ENCODE measurements around the gene C1QBP. TPM values are rescaled to one million over a fixed set of nuclear protein-coding genes. Genes with fewer than 3 reads are reported as not detected.

The C1QBP gene
- total RNA-seq, 2 donors from 2014 or later = 37.0 to 71.7 TPM

GRCh38 chr17:5481451-5481850 lies 42.5 kb upstream of the C1QBP start:
- H3K27me3 ChIP-seq (replicated peaks; ENCODE audit: insufficient read depth) = no peaks in the 10 kb centered on the region
- H3K27ac ChIP-seq = no peak overlapping the region
- ATAC-seq (ENCODE audit: insufficient number of reproducible peaks, low FRiP score, low read depth) (no peak), DNase-seq (ENCODE audit: low spot score) (no peak)
- H3K9me3 ChIP-seq = no peaks in the 10 kb centered on the region
- peaks cover 8 to 10% of the 10 kb centered on the region in 2 donors for H3K4me1 ChIP-seq (ENCODE audit: control insufficient read depth in 1 of 2, low read depth in 2 of 2)
- TF ChIP-seq CTCF (IDR thresholded peaks at IDR 0.05) = no peak
- H3K4me3 ChIP-seq = no peak overlapping the region
- peaks cover 65% of the 10 kb centered on the region for H3K36me3 ChIP-seq

GRCh38 chr17:5480962-5481361 lies 42.0 kb upstream of the C1QBP start:
- H3K36me3 ChIP-seq = peaks cover 65% of the 10 kb centered on the region
- H3K27ac ChIP-seq = no peak overlapping the region
- ATAC-seq (ENCODE audit: insufficient number of reproducible peaks, low FRiP score, low read depth) (no peak), DNase-seq (ENCODE audit: low spot score) (no peak)
- no peaks in the 10 kb centered on the region for H3K27me3 ChIP-seq (replicated peaks; ENCODE audit: insufficient read depth)
- peaks cover 8 to 10% of the 10 kb centered on the region in 2 donors for H3K4me1 ChIP-seq (ENCODE audit: control insufficient read depth in 1 of 2, low read depth in 2 of 2)
- no peak for TF ChIP-seq CTCF (IDR thresholded peaks at IDR 0.05)
- no peak overlapping the region for H3K4me3 ChIP-seq
- no peaks in the 10 kb centered on the region for H3K9me3 ChIP-seq

DNA sequence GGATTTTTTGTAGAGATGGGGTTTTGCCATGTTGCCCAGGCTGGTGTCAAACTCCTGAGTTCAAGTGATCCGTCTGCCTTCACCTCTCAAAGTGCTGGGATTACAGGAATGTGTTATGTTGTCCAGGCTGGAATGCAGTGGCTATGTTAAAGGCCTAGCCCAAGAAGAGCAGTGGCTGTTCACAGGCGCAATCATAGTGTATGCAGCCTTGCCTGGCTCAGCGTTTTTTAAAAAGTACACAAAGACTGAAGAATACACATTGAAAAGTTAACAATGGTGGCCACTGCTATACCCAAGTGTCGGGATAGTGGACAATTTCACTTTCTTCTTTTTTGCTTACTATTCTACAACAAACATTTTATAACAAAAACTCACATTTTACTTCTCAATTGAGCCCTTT lies 40.0 kb upstream of the C1QBP start:
- Histone ChIP-seq H3K27ac (no peak overlapping the region), H3K36me3 (peaks cover 65% of the 10 kb centered on the region), H3K9me3 (no peaks in the 10 kb centered on the region), H3K4me3 (no peak overlapping the region), H3K27me3 (replicated peaks; ENCODE audit: insufficient read depth) (no peaks in the 10 kb centered on the region), H3K4me1 (ENCODE audit: control insufficient read depth in 1 of 2, low read depth in 2 of 2) (no peaks in the 10 kb centered on the region)
- no peak for ATAC-seq (ENCODE audit: insufficient number of reproducible peaks, low FRiP score, low read depth)
- TF ChIP-seq CTCF (IDR thresholded peaks at IDR 0.05) = no peak
- DNase-seq (ENCODE audit: low spot score) = no peak

- no peak for DNase-seq (ENCODE audit: low spot score)
- Histone ChIP-seq H3K9me3 (no peaks in the 10 kb centered on the region), H3K27me3 (replicated peaks; ENCODE audit: insufficient read depth) (no peaks in the 10 kb centered on the region), H3K36me3 (peaks cover 33% of the 10 kb centered on the region), H3K4me1 (ENCODE audit: control insufficient read depth in 1 of 2, low read depth in 2 of 2) (peaks cover 0 to 5% of the 10 kb centered on the region in 2 donors), H3K27ac (no peak overlapping the region), H3K4me3 (no peak overlapping the region)
- ATAC-seq (ENCODE audit: insufficient number of reproducible peaks, low FRiP score, low read depth) = no peak
- TF ChIP-seq CTCF (IDR thresholded peaks at IDR 0.05) = no peak
Measured at GRCh38 chr17:5473906-5474305, 35.0 kb upstream of the C1QBP start.

- DNase-seq (ENCODE audit: low spot score) (no peak), ATAC-seq (ENCODE audit: insufficient number of reproducible peaks, low FRiP score, low read depth) (no peak)
- Histone ChIP-seq H3K36me3 (peaks cover 19% of the 10 kb centered on the region), H3K4me3 (no peak overlapping the region), H3K9me3 (no peaks in the 10 kb centered on the region), H3K27me3 (replicated peaks; ENCODE audit: insufficient read depth) (no peaks in the 10 kb centered on the region), H3K4me1 (ENCODE audit: control insufficient read depth in 1 of 2, low read depth in 2 of 2) (peaks cover 2 to 8% of the 10 kb centered on the region in 2 donors), H3K27ac (no peak overlapping the region)
- TF ChIP-seq CTCF (IDR thresholded peaks at IDR 0.05) = no peak
Measured at GRCh38 chr17:5472511-5472910, 33.6 kb upstream of the C1QBP start.

All from thoracic aorta (tissue), 2 donors.